ENCODE measurements around the gene LNX2. TPM values are rescaled to one million over a fixed set of nuclear protein-coding genes. Genes with fewer than 3 reads are reported as not detected.

LNX2 gene
- total RNA-seq, 2 donors from 2014 or later = 4.9 to 7.6 TPM

GRCh38 chr13:27619728-27620376 lies 477 bp downstream of the LNX2 start:
- DNase-seq (ENCODE audit: low spot score) = peak; percentile 89
- intact Hi-C loops (cut with DNase I) = loop anchor here in 1 of 2 donors (10.0 kb wide), 1 partner anchor 165 kb away; the partner anchor contains the start of gene MTIF3

- DNase-seq (ENCODE audit: low spot score) = no peak
- intact Hi-C loops (cut with DNase I) = loop anchor here in 1 of 2 donors (10.0 kb wide), 1 partner anchor 164 kb away; the partner anchor contains the start of gene MTIF3
Observed at GRCh38 chr13:27619093-27619727, 1.1 kb downstream of the LNX2 start.

GRCh38 chr13:27617881-27618321 lies 2.4 kb downstream of the LNX2 start:
- no peak for DNase-seq (ENCODE audit: low spot score)
- intact Hi-C loops (cut with DNase I) = loop anchor here in 1 of 2 donors (10.0 kb wide), 1 partner anchor 163 kb away; the partner anchor contains the start of gene MTIF3

- intact Hi-C loops (cut with DNase I) = loop anchor here in 1 of 2 donors (10.0 kb wide), 1 partner anchor 159 kb away; the partner anchor contains the start of gene MTIF3
- no peak for DNase-seq (ENCODE audit: low spot score)
Observed at GRCh38 chr13:27613628-27614027, 6.7 kb downstream of the LNX2 start.

GRCh38 chr13:27607125-27607524 lies 13.2 kb downstream of the LNX2 start:
- DNase-seq (ENCODE audit: low spot score) = no peak
- intact Hi-C loops (cut with DNase I) = no loop called here

- DNase-seq (ENCODE audit: low spot score) = no peak
- intact Hi-C loops (cut with DNase I) = no loop called here
Observed at GRCh38 chr13:27605610-27606200, 14.6 kb downstream of the LNX2 start.

- DNase-seq (ENCODE audit: low spot score) = no peak
- intact Hi-C loops (cut with DNase I) = no loop called here
Observed at GRCh38 chr13:27605099-27605498, 15.2 kb downstream of the LNX2 start.

- intact Hi-C loops (cut with DNase I) = no loop called here
- no peak for DNase-seq (ENCODE audit: low spot score)
Observed at GRCh38 chr13:27601803-27602202, 18.5 kb downstream of the LNX2 start.

GRCh38 chr13:27601208-27601607 lies 19.1 kb downstream of the LNX2 start:
- intact Hi-C loops (cut with DNase I) = no loop called here
- DNase-seq (ENCODE audit: low spot score) = no peak

- no peak for DNase-seq (ENCODE audit: low spot score)
- intact Hi-C loops (cut with DNase I) = no loop called here
Observed at GRCh38 chr13:27600711-27601110, 19.6 kb downstream of the LNX2 start.

- intact Hi-C loops (cut with DNase I) = no loop called here
- DNase-seq (ENCODE audit: low spot score) = no peak
Observed at GRCh38 chr13:27599845-27600553, 20.3 kb downstream of the LNX2 start.

- DNase-seq (ENCODE audit: low spot score) = no peak
- intact Hi-C loops (cut with DNase I) = no loop called here
Observed at GRCh38 chr13:27599096-27599495, 21.2 kb downstream of the LNX2 start.

- DNase-seq (ENCODE audit: low spot score) = no peak
- intact Hi-C loops (cut with DNase I) = no loop called here
Observed at GRCh38 chr13:27595055-27595811, 25.1 kb downstream of the LNX2 start.

GRCh38 chr13:27593267-27593666 lies 27.1 kb downstream of the LNX2 start:
- intact Hi-C loops (cut with DNase I) = no loop called here
- no peak for DNase-seq (ENCODE audit: low spot score)

- intact Hi-C loops (cut with DNase I) = no loop called here
Observed at GRCh38 chr13:27592865-27593264, 27.5 kb downstream of the LNX2 start.

GRCh38 chr13:27588405-27588804 lies 31.9 kb downstream of the LNX2 start:
- intact Hi-C loops (cut with DNase I) = no loop called here
- DNase-seq (ENCODE audit: low spot score) = no peak

More at GRCh38 chr13:27592865-27593264, 27.5 kb downstream of the LNX2 start:
- DNase-seq (ENCODE audit: low spot score) = no peak

GRCh38 chr13:27587095-27587746 lies 33.1 kb downstream of the LNX2 start:
- intact Hi-C loops (cut with DNase I) = no loop called here
- DNase-seq (ENCODE audit: low spot score) = no peak

- DNase-seq (ENCODE audit: low spot score) = no peak
- intact Hi-C loops (cut with DNase I) = no loop called here
Observed at GRCh38 chr13:27583645-27584044, 36.7 kb downstream of the LNX2 start.
